Epithelial cell of proximal tubule (primary cell): ENCODE measurements around the gene KLHL36. TPM values are rescaled to one million over a fixed set of nuclear protein-coding genes. Genes with fewer than 3 reads are reported as not detected.

Source experiments
- DNase-seq: peaks from one replicate; pipeline ENCODE4 v3.0.0-alpha.2; 2011; ENCODE audit warnings: low read depth
- H3K4me3 ChIP-seq: 2 replicates; pipeline ENCODE4 v1.5.1; 2011; ENCODE audit warnings: low read depth, mild to moderate bottlenecking, low read length
- total RNA-seq: library from RNA; depleted of rRNA; stranded (reverse); fragments of >200 nt; gene quantifications from 2 replicates; pipeline ENCODE4 v1.2.3, GENCODE V29; 2015
- TF ChIP-seq, protein P1 (sequence below): conservative IDR thresholded peaks from 2 replicates; pipeline ENCODE4 v1.5.1; 2012; ENCODE audit warnings: low read depth, mild to moderate bottlenecking, low read length

KLHL36 gene
- total RNA-seq, 1 donor from 2014 or later: 65.7 TPM

DNA sequence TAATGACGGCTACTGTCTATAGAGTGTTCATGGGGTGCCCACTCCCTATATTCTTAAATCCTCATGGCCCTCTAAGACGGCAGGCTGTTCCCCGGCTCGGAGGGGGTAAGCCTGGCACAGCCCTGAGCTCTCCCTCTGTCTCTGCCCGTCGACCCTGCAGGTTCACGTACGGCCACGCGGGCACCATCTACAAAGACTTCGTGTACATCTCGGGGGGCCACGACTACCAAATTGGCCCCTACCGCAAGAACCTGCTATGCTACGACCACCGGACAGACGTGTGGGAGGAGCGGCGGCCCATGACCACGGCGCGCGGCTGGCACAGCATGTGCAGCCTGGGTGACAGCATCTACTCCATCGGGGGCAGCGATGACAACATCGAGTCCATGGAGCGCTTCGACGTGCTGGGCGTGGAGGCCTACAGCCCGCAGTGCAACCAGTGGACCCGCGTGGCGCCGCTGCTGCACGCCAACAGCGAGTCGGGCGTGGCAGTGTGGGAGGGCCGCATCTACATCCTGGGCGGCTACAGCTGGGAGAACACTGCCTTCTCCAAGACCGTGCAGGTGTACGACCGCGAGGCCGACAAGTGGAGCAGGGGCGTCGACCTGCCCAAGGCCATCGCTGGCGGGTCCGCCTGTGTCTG lies 13.2 kb downstream of the KLHL36 start:
- no peak for DNase-seq
- H3K4me3 ChIP-seq: no peak overlapping the region
- TF ChIP-seq, protein P1, sequence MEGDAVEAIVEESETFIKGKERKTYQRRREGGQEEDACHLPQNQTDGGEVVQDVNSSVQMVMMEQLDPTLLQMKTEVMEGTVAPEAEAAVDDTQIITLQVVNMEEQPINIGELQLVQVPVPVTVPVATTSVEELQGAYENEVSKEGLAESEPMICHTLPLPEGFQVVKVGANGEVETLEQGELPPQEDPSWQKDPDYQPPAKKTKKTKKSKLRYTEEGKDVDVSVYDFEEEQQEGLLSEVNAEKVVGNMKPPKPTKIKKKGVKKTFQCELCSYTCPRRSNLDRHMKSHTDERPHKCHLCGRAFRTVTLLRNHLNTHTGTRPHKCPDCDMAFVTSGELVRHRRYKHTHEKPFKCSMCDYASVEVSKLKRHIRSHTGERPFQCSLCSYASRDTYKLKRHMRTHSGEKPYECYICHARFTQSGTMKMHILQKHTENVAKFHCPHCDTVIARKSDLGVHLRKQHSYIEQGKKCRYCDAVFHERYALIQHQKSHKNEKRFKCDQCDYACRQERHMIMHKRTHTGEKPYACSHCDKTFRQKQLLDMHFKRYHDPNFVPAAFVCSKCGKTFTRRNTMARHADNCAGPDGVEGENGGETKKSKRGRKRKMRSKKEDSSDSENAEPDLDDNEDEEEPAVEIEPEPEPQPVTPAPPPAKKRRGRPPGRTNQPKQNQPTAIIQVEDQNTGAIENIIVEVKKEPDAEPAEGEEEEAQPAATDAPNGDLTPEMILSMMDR: no peak

DNA sequence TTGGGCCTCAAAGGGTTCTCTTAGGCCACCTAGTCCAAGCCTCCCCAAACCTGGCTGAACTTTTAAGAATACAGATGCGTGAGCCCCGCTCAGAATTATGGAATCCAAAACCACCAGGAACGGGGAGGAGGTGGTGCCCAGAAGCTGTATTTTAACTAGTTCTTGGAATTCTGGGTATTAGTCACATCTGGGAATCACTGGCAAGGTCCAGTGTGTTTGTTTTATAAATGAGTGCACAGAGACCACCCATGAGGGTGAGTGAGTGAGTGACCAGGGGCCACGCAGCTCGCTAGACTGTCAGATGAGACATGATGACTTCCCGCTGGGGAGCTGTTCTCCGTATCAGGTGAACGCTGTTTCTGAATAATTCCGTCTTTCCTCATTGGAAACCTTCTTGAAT lies 14.2 kb downstream of the KLHL36 start:
- TF ChIP-seq, protein P1: no peak
- H3K4me3 ChIP-seq: no peak overlapping the region
- DNase-seq: no peak

DNA sequence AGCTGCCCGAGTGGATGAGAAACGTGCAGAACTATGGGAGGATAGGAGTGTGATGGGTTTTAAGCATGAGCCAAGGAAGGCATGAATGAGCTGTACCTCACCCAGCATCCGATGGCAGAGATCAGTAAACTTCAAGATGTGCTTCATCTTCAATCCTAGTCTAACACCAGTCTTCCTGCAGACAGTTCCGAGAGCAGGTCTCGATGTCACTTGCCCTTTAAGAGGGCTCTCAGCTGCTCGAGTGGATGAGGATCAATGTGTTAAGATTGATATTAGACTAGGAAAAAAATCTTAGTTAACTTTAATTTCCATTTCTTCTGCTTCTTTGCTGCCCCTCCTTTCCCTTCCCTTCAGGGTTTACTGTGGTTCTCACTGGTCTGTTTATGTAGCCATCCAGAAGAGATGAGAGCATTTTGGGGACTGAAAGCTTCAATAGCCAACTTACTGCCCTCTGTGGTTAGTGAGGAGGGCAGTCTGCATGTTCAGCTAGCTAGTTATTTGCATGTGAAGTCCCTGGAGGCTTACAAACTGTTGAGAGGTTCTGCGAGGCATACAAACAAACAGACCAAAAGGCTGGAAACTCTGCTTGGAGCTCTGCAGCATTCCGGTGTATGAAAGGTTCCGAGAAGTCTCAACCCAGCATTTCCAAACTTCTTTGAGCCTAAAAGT lies 15.3 kb downstream of the KLHL36 start:
- H3K4me3 ChIP-seq: no peak overlapping the region
- DNase-seq: no peak
- TF ChIP-seq, protein P1: no peak

DNA sequence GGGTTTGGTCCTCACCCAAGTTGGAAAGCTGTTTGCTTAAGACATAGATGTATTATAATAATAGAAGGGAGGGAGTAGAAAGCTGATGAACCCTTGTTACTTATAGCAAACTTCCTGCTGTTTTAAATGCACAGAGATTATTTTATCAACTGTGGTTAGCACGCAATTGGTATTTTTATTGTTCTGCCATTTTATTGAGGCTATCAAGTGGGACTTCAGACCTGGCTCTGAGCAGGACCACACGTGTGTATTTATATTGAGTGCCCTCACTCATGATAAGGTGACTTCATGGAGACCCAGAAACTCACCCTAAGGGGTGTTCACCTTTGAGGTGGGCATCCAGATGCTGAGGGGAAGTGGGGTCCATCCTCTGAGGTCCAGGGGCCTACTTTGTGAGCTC lies 17.0 kb downstream of the KLHL36 start:
- H3K4me3 ChIP-seq: no peak overlapping the region
- TF ChIP-seq, protein P1: no peak
- no peak for DNase-seq

DNA sequence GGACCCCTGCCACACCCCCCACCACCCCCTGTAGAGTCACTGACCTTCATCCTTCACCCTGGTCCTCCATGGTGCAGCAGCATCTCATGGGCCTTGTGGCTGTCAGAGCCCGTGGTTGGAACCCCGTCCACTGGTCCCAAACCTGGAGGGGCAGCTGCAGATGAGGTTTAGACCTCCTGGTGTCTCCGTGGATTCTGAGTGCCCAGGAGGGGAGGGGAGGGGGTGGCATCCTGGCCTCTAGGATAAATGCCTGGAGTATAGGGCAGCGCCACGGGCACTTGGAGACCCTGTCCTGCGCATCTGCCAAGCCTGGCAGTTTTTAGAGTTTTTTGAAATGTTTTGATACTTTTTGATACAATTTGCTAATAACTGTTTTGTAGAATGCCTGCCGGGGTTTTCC lies 17.5 kb downstream of the KLHL36 start:
- no peak overlapping the region for H3K4me3 ChIP-seq
- no peak for DNase-seq
- TF ChIP-seq, protein P1: no peak

DNA sequence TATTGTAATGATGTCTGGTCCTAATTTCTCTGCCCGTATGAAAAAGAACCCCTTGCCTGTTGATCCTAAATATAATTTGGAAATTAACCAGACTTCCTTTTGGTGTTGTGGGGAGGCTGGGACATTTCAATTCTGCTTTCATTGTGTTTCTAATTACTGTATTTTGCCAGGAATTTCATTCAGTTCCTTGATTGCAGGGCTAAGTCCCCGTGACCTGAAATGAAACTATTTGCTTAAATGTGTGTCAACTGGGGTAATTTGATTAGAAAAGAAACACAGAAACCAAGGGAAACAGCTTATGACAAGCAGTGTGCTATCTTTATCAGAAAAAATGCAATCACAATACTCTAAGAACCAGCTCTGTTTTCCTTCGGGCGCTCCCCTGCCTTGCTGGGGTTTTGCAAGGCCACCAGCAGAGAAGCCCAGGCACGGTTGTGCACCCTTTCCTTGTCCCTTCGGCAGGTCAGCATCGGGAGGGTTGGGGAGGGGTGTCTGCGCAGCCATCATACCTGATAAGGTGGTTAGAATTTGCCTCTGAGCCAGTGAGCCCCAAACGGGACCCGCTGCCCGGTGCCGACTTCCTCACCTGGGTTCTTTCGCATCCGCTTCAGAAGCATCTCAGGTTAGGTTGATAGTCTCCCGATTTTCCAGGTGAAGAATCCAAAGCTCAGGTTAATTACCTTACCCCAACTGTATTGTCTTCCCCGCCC lies 19.4 kb downstream of the KLHL36 start:
- TF ChIP-seq, protein P1: no peak
- DNase-seq: no peak
- no peak overlapping the region for H3K4me3 ChIP-seq

DNA sequence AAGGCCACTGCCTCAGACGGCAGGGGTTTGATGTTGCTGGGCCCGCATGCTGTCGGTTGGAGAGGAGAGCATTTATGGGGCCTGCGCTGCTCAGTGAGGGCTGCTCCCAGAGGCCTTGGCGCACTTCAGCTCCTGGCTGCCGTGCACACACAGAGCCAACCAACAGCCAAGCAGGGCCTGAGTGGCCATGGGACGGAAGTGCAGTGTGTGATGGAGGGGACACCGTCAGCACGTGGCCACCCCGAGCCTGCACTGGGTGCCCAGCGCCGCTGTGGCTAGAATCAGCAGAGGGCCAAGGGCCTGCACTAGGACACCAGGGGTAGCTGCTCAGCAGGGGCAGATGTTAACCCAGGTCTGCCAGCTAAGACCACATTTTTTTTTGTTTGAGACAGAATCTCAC lies 21.8 kb downstream of the KLHL36 start:
- TF ChIP-seq, protein P1: no peak
- no peak for DNase-seq
- H3K4me3 ChIP-seq: no peak overlapping the region
